CD4-positive, alpha-beta T cell treated with Interleukin-21 for 1 hour (primary cell): ENCODE data around the gene FJX1.

Experiments
- DNase-seq: peaks from one replicate; pipeline ENCODE4 v3.0.0-alpha.2; 2020

Gene FJX1

GRCh38 chr11:35617687-35618496, at the start of gene FJX1:
TSS of gene FJX1 (plus strand) at chr11:35618460. CDS start at chr11:35618637, 177 bp downstream.
- DNase-seq = no peak

GRCh38 chr11:35571696-35572095, 46.6 kb upstream of the FJX1 start:
- DNase-seq = no peak

GRCh38 chr11:35579557-35580396, 38.5 kb upstream of the FJX1 start:
- no peak for DNase-seq

- no peak for DNase-seq
Measured at GRCh38 chr11:35580397-35580781, 37.9 kb upstream of the FJX1 start.

- no peak for DNase-seq
Measured at GRCh38 chr11:35582033-35582432, 36.2 kb upstream of the FJX1 start.

- DNase-seq = no peak
Measured at GRCh38 chr11:35583126-35583525, 35.1 kb upstream of the FJX1 start.

GRCh38 chr11:35583843-35584242, 34.4 kb upstream of the FJX1 start:
- no peak for DNase-seq

- DNase-seq = no peak
Measured at GRCh38 chr11:35584321-35584720, 33.9 kb upstream of the FJX1 start.

- DNase-seq = no peak
Measured at GRCh38 chr11:35585416-35585815, 32.8 kb upstream of the FJX1 start.

GRCh38 chr11:35586222-35586621, 32.0 kb upstream of the FJX1 start:
- DNase-seq = no peak

GRCh38 chr11:35587972-35588371, 30.3 kb upstream of the FJX1 start:
- DNase-seq = no peak

- no peak for DNase-seq
Measured at GRCh38 chr11:35588627-35589026, 29.6 kb upstream of the FJX1 start.

GRCh38 chr11:35589281-35589680, 29.0 kb upstream of the FJX1 start:
- no peak for DNase-seq

GRCh38 chr11:35590412-35590811, 27.8 kb upstream of the FJX1 start:
- DNase-seq = no peak

- no peak for DNase-seq
Measured at GRCh38 chr11:35593143-35593542, 25.1 kb upstream of the FJX1 start.

GRCh38 chr11:35594680-35595079, 23.6 kb upstream of the FJX1 start:
- DNase-seq = no peak

- no peak for DNase-seq
Measured at GRCh38 chr11:35598254-35599125, 19.8 kb upstream of the FJX1 start.

- DNase-seq = no peak
Measured at GRCh38 chr11:35600331-35600838, 17.9 kb upstream of the FJX1 start.

- DNase-seq = no peak
Measured at GRCh38 chr11:35602160-35602793, 16.0 kb upstream of the FJX1 start.

GRCh38 chr11:35602979-35603378, 15.3 kb upstream of the FJX1 start:
- DNase-seq = no peak

- DNase-seq = no peak
Measured at GRCh38 chr11:35605706-35606105, 12.6 kb upstream of the FJX1 start.

GRCh38 chr11:35606206-35606605, 12.1 kb upstream of the FJX1 start:
- DNase-seq = no peak
